ENCODE results near the gene LRMDA. TPM values are rescaled to one million over a fixed set of nuclear protein-coding genes. Genes with fewer than 3 reads are reported as not detected.

The LRMDA gene
- total RNA-seq, 3 donors from 2014 or later (not counting 1 experiment from before 2014, with no cell fraction given): 1.4 to 2.4 (median 2.1) TPM

DNA sequence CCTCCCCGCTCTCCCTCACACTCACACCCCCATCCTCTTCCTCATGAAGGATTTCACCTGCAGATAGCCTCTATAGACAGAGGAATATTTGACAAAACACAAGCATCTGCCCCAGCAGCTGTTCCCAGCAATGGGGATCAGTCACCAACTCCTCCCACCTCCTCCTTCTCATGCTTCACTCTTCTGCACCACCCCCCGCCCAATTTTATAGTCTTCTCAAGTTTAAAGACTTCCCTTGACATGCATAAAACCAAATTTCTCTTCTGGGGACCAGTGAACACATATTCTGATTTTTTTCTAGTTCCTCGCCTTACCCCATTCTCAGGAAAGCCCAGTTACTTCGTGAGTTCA is 654.4 kb downstream of the LRMDA start:
- Histone ChIP-seq H3K27me3 (ENCODE audit: control insufficient read depth, insufficient read depth, low read length) (no peaks in the 10 kb centered on the region), H3K4me3 (ENCODE audit: low read length) (no peak overlapping the region), H3K9me3 (ENCODE audit: control insufficient read depth, insufficient read depth, low read length) (no peaks in the 10 kb centered on the region), H3K4me1 (ENCODE audit: control insufficient read depth, insufficient read depth, low read length) (no peaks in the 10 kb centered on the region), H3K27ac (ENCODE audit: low read length) (no peak overlapping the region), H3K36me3 (ENCODE audit: control insufficient read depth, insufficient read depth, low read length) (no peaks in the 10 kb centered on the region)
- H3K36me3 Mint-ChIP-seq: no peaks in the 10 kb centered on the region
- H3K9me3 Mint-ChIP-seq: no peaks in the 10 kb centered on the region
- H3K4me3 Mint-ChIP-seq: no peak overlapping the region
- H3K27me3 Mint-ChIP-seq (ENCODE audit: low read depth in 2 of 2): peaks cover 5 to 20% of the 10 kb centered on the region in 2 donors
- peaks cover 4 to 6% of the 10 kb centered on the region in 2 donors for H3K4me1 Mint-ChIP-seq
- TF ChIP-seq, protein P1, sequence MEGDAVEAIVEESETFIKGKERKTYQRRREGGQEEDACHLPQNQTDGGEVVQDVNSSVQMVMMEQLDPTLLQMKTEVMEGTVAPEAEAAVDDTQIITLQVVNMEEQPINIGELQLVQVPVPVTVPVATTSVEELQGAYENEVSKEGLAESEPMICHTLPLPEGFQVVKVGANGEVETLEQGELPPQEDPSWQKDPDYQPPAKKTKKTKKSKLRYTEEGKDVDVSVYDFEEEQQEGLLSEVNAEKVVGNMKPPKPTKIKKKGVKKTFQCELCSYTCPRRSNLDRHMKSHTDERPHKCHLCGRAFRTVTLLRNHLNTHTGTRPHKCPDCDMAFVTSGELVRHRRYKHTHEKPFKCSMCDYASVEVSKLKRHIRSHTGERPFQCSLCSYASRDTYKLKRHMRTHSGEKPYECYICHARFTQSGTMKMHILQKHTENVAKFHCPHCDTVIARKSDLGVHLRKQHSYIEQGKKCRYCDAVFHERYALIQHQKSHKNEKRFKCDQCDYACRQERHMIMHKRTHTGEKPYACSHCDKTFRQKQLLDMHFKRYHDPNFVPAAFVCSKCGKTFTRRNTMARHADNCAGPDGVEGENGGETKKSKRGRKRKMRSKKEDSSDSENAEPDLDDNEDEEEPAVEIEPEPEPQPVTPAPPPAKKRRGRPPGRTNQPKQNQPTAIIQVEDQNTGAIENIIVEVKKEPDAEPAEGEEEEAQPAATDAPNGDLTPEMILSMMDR (IDR thresholded peaks at IDR 0.05): no peak
- ATAC-seq (no peak), DNase-seq (no peak)
- no peak overlapping the region for H3K27ac Mint-ChIP-seq
- 61% methylated on average over 4 of the region's 4 CpGs for WGBS (ENCODE audit: insufficient coverage)
- intact Hi-C loops (cut with micrococcal nuclease): no loop called here

DNA sequence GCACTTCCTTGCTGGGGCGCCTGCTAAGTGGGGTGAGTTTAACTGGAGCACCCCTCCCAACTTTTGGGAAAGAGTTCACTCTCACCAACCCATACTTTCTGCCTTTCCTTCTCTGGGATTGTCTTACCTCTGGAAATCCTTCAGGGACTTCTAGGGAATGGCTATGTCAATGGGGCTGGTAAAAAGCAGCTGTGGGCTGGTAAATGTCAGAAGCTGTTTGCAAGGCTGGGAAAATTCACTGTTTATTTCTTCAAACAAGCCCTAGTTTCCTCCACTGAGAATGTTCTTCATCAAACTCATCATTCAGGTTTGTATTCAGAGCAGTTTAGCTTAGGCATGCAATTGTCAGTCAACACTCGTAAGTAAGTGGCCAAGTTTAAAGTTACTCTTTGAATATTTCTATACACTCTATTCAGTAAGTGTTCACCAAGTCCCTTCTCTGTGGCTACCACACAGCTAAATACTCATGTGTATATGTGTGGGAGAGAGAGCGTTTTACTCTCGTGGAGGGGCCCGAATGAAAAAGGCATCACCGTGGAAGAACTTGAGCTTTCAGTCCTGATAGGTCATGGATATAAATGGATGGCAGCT is 654.8 kb downstream of the LRMDA start:
- intact Hi-C loops (cut with micrococcal nuclease): no loop called here
- H3K4me1 Mint-ChIP-seq: peaks cover 4 to 6% of the 10 kb centered on the region in 2 donors
- TF ChIP-seq, protein P1 (IDR thresholded peaks at IDR 0.05): no peak
- H3K27me3 ChIP-seq (ENCODE audit: control insufficient read depth, insufficient read depth, low read length): no peaks in the 10 kb centered on the region
- WGBS (ENCODE audit: insufficient coverage): 35% methylated on average over 6 of the region's 6 CpGs
- peaks cover 5 to 20% of the 10 kb centered on the region in 2 donors for H3K27me3 Mint-ChIP-seq (ENCODE audit: low read depth in 2 of 2)
- no peaks in the 10 kb centered on the region for H3K36me3 Mint-ChIP-seq
- no peaks in the 10 kb centered on the region for H3K9me3 Mint-ChIP-seq
- H3K9me3 ChIP-seq (ENCODE audit: control insufficient read depth, insufficient read depth, low read length): no peaks in the 10 kb centered on the region
- ATAC-seq (no peak), DNase-seq (no peak)
- no peaks in the 10 kb centered on the region for H3K4me1 ChIP-seq (ENCODE audit: control insufficient read depth, insufficient read depth, low read length)
- no peak overlapping the region for H3K27ac ChIP-seq (ENCODE audit: low read length)
- no peak overlapping the region for H3K4me3 ChIP-seq (ENCODE audit: low read length)
- H3K36me3 ChIP-seq (ENCODE audit: control insufficient read depth, insufficient read depth, low read length): no peaks in the 10 kb centered on the region
- no peak overlapping the region for H3K4me3 Mint-ChIP-seq
- no peak overlapping the region for H3K27ac Mint-ChIP-seq

DNA sequence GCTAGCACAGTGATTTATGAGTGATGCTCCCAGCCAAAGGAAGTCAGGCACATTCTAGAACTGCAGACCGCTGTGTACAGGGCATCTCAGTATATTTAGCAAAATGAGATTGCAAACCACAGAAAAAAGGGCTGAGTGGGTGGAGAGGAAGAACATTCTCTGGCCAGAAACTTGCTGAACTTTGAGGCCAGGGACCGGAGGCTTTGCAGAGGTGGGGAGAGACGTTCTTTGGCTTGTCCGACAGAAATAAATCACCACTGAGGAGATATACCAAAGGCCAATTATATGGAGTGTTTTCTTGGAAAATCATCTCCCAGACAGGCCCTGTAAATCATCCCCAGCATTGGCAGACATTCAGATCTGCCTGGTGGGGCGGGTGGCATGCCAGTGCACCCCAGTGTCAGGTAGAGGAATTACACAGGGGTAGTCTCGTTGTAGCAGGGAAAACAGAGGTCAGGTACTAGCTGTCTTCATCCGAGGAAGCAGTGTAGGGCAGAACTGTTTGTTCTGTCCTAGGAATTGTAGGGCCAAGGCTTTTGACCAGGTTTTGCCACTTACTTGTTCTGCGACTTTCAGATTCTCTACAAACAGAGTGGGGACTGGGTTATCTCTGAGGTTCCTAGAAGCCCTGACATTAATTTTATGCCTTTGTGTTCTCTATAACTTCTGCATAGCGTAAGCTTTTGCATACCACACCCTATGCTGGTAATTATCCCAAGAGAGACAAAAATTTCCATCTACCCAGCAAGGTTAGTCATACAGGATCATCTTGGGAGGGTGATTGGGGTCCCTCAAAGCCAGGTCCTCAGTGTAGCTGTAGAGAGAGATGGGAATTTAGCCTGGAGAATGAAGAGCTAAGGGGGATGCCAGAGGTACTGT is 655.6 kb downstream of the LRMDA start:
- Histone ChIP-seq H3K27me3 (ENCODE audit: control insufficient read depth, insufficient read depth, low read length) (no peaks in the 10 kb centered on the region), H3K9me3 (ENCODE audit: control insufficient read depth, insufficient read depth, low read length) (no peaks in the 10 kb centered on the region), H3K36me3 (ENCODE audit: control insufficient read depth, insufficient read depth, low read length) (no peaks in the 10 kb centered on the region), H3K27ac (ENCODE audit: low read length) (no peak overlapping the region), H3K4me1 (ENCODE audit: control insufficient read depth, insufficient read depth, low read length) (no peaks in the 10 kb centered on the region), H3K4me3 (ENCODE audit: low read length) (no peak overlapping the region)
- 15% methylated on average over 8 of the region's 9 CpGs for WGBS (ENCODE audit: insufficient coverage)
- intact Hi-C loops (cut with micrococcal nuclease): no loop called here
- no peak for ATAC-seq
- Mint-ChIP-seq H3K27ac (no peak overlapping the region), H3K9me3 (no peaks in the 10 kb centered on the region), H3K4me1 (peaks cover 4 to 6% of the 10 kb centered on the region in 2 donors), H3K27me3 (ENCODE audit: low read depth in 2 of 2) (peaks cover 5 to 20% of the 10 kb centered on the region in 2 donors), H3K36me3 (no peaks in the 10 kb centered on the region), H3K4me3 (no peak overlapping the region)
- TF ChIP-seq, protein P1 (IDR thresholded peaks at IDR 0.05): no peak
- DNase-seq: no peak

Measured in natural killer cell (primary cell).